ENCODE data around the gene KRTAP4-16.

DNA sequence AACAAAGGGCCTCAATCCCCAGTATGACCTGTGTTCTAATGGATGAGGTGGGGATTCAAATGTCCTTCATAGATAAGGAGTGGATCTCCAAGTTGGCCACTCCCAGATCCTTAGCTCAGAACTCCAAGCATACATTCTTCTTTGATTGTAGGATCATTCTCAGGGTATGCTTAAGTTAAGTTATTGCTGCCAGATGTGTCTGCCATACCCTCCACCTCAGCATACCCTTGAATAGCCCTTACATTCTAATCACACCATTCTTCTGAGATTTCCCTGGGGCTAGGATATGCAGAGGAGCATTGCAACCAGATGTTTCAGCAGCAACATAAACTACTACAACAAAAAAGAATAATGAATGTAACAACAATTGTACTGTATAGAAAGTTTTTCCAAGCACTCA, 34.7 kb downstream of the KRTAP4-16 start:
- TF ChIP-seq, protein P1, sequence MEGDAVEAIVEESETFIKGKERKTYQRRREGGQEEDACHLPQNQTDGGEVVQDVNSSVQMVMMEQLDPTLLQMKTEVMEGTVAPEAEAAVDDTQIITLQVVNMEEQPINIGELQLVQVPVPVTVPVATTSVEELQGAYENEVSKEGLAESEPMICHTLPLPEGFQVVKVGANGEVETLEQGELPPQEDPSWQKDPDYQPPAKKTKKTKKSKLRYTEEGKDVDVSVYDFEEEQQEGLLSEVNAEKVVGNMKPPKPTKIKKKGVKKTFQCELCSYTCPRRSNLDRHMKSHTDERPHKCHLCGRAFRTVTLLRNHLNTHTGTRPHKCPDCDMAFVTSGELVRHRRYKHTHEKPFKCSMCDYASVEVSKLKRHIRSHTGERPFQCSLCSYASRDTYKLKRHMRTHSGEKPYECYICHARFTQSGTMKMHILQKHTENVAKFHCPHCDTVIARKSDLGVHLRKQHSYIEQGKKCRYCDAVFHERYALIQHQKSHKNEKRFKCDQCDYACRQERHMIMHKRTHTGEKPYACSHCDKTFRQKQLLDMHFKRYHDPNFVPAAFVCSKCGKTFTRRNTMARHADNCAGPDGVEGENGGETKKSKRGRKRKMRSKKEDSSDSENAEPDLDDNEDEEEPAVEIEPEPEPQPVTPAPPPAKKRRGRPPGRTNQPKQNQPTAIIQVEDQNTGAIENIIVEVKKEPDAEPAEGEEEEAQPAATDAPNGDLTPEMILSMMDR (IDR thresholded peaks at IDR 0.05): no peak
- TF ChIP-seq POLR2A (IDR thresholded peaks at IDR 0.05): no peak
